ENCODE measurements around the gene SLC19A1. TPM values are rescaled to one million over a fixed set of nuclear protein-coding genes. Genes with fewer than 3 reads are reported as not detected.
"Not testable (repeated sequence)": the region's sequence is repeated elsewhere in the genome, so short reads cannot be mapped to it uniquely, and the experiment has no call there.

SLC19A1 gene
- total RNA-seq, 1 experiment from 2014 or later = 16.7 TPM

DNA sequence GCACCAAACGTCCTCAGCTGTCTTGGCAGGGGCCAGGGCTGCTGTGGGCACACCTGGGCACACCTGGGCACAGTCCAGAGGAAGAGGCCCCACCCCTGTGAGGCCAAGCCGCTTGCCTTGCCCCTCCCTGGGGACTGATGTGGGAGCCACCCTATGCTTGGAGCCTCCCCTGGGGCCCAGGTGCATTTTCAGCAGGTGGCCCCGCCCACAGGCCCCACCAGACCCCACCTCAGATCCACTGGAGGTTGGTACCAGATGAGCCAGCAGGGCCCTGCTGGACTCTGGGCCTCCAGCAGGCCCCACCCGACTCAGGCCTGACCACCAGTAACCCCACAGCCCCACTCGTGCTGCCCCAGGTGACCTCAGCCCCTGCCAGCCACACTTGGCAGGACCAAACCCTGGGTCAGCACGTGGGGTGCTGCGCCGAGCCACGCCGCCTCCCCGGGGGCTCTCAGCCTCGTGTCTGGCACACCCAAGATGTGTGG is 8.8 kb downstream of the SLC19A1 start:
- no peak for DNase-seq (ENCODE audit: low read depth)

GRCh38 chr21:45532826-45533360 is 9.3 kb downstream of the SLC19A1 start:
- no peak for DNase-seq (ENCODE audit: low read depth)

DNA sequence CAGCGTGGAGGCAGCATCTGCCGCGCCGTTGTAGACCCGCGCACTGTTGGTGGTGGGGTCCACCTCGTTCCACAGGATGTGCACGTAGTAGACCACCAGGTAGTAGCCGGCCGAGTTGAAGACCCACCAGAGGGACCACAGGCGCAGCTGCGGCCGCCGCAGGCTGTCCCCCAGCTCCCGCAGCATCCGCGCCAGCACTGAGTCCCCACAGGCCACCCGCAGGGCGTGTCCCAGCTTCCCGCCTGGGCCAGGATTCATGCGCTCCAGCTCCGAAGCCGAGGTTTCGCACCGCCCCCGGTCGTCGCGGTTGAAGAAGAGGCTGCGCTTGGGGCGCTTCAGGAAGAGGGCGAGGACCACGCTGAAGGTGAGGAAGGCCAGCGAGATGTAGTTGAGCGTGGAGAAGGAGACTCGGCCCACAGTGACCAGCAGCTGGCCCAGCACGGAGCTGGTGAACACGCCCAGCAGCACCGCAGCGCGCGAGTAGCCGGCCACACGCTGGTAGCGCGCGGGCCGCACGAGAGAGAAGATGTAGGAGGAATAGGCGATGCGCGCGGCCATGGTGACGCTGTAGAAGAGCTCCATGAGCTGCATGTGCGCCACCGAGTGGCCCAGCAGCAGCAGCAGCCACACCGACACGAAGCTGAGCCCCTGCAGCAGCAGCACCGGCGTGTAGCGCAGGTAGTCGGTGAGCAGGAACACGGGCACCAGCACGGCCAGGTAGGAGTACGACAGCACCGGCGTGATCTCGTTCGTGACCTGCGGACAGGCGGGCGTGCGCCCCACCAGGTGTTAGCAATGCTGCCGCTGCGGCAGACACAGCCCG is 10.6 kb downstream of the SLC19A1 start:
- no peak for DNase-seq (ENCODE audit: low read depth)

- DNase-seq (ENCODE audit: low read depth) = not testable (repeated sequence)
These were observed 11.2 kb downstream of the SLC19A1 start for GRCh38 chr21:45531114-45531392.

- no peak for DNase-seq (ENCODE audit: low read depth)
These were observed 11.7 kb downstream of the SLC19A1 start for GRCh38 chr21:45530423-45531113.

DNA sequence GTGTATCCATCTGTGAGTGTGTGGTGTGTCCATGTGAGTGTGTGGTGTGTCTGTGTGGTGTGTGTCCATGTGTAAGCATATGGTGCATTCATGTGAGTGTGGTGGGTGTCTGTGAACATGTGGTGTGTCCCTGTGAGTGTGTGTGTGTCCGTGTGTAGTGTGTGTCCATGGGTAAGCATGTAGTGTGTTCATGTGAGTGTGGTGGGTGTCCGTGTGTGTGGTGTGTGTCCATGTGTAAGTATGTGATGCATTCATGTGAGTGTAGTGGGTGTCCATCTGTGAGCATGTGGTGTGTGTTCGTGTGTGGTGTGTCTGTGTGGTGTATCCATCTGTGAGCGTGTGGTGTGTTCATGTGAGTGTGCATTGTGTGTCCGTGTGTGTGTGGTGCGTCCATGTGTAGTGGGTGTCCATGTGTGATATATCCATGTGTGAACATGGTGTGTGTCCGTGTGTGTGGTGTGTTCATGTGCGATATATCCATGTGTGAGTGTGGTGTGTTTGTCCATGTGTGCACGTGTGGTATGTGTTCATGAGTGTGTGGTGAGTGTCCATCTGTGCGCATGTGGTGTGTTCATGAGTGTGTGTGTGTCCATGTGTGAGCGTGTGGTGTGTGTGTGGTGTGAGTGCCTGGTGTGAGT is 12.3 kb downstream of the SLC19A1 start:
- no peak for DNase-seq (ENCODE audit: low read depth)

DNA sequence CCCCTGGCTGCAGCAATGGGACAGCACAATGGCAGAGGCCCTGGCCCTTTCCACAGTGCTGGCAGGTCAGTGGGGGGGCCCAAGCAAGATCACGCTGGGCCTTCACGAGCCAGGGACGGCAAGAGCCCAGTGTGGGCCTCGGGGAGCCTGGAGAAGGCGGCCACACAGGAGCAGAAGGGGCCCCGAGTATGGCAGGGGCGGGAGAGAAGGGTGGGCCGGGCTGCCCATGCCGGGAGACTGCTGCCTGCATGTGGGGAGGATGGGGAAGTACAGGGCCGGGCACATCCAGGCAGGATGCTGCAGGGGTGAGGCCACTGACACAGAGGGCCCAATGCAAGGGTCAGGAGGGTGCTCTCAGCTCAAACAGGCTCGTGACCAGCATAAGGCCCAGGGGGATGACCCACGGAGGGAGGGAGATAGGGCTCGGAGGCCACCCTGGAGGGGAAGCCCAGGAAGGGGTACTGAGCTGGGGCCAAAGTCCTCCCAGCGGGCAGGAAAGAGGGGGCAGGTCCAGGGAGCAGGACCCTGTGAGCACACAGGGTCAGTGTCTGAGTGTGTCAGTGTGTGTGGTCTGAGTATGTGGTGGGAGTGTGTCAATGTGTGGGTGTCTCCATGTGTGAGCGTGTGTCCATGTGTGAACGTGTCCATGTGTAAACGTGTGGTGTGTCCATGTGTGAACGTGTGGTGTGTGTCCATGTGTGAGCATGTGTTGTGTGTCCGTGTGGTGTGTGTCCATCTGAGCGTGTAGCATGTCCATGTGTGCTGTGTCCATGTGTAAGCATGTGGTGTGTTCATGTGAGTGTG is 13.1 kb downstream of the SLC19A1 start:
- DNase-seq (ENCODE audit: low read depth) = no peak

- DNase-seq (ENCODE audit: low read depth) = no peak
These were observed 14.1 kb downstream of the SLC19A1 start for GRCh38 chr21:45528028-45528705.

DNA sequence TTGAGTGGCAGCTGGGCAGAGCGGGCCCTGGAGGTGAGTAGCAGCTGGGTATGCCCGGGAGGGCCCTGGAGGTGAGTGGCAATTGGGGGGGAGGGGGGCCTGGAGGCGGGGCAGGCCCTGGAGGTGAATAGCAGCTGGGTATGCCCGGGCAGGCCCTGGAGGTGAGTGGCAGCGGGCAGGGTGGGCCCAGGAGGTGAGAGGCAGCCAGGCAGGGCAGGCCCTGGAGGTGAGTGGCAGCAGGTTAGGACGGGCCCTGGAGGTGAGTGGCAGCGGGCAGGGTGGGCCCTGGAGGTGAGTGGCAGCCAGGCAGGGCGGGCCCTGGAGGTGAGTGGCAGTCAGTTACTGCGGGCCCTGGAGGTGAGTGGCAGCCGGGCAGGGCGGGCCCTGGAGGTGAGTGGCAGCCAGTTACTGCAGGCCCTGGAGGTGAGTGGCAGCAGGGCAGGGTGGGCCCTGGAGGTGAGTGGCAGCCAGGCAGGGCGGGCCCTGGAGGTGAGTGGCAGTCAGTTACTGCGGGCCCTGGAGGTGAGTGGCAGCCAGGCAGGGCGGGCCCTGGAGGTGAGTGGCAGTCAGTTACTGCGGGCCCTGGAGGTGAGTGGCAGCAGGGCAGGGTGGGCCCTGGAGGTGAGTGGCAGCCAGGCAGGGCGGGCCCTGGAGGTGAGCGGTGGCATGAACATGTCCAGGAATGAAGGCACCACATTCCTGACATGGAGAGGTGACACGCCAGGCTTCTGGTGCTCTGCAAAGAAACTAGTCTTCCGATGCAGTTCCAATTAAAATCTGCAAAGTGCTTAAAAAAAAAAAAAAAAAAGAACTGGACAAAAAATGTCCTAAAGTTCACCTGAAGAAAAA is 14.9 kb downstream of the SLC19A1 start:
- not testable (repeated sequence) for DNase-seq (ENCODE audit: low read depth)

DNA sequence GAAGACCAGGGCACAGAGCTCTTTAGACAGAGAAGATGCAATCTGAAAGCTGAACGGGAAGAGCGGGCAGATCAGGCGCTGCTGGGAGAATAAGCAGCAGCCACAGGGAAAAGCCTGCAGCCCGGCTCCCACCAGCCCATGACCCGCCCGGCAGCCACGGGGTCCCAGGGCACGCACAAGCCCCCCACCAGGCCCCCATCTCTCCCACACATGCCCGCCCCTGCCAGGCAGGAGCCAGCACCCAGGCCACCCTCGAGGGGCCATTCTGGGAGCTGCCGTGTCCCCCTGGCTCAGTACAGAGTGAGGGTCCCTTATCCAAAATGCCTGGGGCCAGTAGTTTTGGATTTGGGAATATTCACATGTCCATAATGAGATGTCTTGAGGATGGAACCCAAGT is 16.3 kb downstream of the SLC19A1 start:
- no peak for DNase-seq (ENCODE audit: low read depth)

GRCh38 chr21:45525153-45525909 is 16.9 kb downstream of the SLC19A1 start:
- DNase-seq (ENCODE audit: low read depth) = no peak

- no peak for DNase-seq (ENCODE audit: low read depth)
These were observed 17.5 kb downstream of the SLC19A1 start for GRCh38 chr21:45524756-45525152.

DNA sequence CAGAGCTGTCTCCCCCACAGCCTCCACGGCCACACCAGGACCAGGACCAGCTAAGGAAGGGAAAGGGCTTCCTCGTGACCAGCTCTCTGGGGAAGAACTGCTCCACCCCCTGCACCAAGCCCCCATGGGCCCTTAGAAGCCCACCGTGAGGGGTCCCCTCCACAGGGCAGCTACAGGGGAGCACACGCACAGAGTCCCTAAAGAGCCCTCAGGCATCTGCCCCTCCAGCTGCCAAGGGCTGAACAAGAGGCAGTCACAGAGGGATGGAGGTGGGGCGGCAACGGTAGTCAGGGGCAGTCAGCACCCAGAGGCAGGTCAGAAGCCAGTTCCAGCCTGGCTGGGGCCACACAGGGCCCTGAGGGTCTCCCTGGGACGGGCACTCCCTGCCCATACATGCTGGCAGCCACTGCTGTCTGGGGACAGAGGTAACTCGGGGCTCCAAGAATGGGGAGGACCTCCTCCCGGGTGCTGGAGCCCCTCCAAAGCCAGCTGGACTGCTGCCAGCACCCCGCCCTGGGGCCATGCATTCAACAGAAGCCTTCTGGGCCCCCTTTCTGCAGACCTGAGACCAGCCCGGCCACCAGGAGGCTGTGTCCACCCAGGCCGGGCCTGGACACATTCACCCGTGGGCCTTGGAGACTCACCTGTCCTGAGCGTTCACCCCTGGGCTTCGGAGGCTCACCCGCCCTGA is 18.7 kb downstream of the SLC19A1 start:
- no peak for DNase-seq (ENCODE audit: low read depth)

DNA sequence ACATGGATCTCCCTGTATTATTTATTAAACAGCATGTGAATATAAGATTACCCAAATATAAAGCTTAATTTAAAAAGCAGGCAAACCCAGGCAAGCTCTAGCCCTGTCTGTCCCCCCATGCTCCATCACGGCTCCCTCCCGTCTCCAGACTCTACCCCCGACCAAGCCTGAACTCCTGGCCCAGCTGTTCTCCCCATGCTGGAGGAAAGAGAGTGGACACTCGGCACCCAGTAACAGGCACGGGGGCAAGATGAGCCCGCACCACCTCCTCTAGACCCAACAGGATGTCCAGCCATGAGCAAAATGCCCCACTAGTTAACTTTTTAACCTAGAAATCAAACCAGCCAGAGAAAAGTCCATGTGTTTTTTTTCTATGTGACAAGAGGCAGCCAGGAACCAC is 19.3 kb downstream of the SLC19A1 start:
- DNase-seq (ENCODE audit: low read depth) = no peak

DNA sequence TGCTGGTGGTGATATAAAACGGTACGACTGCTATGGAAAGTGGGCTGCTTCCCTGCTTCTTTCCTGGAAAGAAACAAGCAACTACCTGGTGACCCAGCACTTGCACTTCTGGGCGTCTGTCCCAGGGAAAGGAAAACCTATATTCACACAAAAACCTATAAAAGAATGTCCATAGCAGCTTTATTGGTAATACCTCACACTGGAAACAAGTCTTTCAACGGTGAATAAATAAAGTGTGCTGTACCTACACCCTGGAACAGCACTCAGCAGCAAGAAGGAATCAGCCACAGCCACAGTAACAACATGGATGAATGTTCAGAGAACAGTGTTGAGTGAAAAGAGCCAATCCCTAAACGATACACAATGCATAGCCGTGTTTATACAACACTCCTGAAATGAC is 19.9 kb downstream of the SLC19A1 start:
- DNase-seq (ENCODE audit: low read depth) = no peak

- DNase-seq (ENCODE audit: low read depth) = no peak
These were observed 21.0 kb downstream of the SLC19A1 start for GRCh38 chr21:45521241-45521640.

DNA sequence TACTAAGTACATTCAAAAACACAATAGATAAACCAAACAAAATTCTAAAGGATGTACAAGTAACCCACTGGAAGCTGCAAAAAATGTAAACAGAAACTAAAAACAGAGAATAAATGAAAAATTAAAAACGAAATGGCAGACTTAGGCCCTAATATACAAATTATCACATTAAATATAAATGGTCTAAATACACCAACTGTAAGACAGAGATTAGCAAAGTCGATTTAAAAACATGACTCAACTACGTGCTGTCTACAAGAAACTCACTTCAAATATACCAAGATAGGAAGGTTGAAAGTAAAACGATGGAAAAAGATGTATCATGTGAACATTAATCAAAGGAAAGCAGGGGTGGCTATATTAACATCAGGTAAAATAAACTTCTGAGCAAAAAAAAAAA is 23.1 kb downstream of the SLC19A1 start:
- no peak for DNase-seq (ENCODE audit: low read depth)

GRCh38 chr21:45518742-45519141 is 23.5 kb downstream of the SLC19A1 start:
- no peak for DNase-seq (ENCODE audit: low read depth)

Data from M059J (cell line).